Pons (tissue), 1 donor: ENCODE data around the gene CDC5L.
"Not testable (repeated sequence)": the region's sequence is repeated elsewhere in the genome, so short reads cannot be mapped to it uniquely, and the experiment has no call there.

Experiments used
- DNase-seq: peaks from one replicate; pipeline ENCODE4 v3.0.0-alpha.2; 2016; ENCODE audit warnings: low spot score

Gene CDC5L

DNA sequence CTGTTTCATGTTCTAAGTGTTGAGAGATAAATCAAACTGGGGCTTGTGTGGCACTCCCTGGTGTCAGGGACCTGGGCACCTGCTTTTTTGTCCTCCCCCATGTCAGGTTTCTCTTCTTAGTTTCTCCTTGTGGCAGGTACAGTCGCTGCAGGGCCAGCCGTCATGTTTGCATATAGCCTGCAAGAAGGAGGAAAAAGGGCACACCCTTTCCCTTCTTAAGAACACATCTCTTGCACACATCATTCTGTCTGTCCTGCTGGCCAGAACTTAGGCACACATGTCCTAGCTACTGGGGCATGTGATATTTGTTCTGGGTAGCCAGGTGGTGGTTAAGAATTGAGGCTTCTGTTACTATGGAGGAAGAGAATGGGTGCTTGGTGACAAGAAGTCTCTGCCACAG is 27.9 kb downstream of the CDC5L start:
- DNase-seq = no peak

DNA sequence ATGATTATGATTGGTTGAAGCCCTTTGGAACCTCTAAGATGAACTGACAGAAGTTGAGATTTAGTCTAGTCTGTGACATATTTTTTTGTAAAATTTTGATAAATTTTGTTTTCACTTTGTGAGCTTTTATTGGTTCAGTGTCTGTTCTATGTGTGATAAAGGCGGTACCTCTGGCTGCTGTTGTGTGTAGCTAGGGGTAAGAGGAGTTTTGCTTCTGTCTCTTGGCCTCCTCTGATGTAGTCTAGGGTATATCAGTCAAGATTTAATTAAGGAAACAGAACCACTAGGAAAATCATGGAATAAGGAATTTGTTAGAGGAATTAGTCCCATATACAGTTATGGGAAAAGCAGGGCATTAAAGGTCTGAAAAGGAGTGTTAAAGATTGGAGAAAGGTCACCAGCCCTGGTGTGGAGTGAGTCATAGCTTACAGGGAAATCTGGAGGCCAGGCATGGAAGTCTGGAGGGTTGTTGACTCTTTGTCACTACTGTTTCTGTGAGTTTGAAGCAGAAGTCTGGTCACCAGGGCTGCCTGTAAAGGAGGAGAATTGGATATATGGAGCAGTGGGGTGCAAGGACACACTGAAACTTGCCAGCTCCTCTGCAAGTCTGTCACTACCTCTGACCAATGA is 28.5 kb downstream of the CDC5L start:
- no peak for DNase-seq

DNA sequence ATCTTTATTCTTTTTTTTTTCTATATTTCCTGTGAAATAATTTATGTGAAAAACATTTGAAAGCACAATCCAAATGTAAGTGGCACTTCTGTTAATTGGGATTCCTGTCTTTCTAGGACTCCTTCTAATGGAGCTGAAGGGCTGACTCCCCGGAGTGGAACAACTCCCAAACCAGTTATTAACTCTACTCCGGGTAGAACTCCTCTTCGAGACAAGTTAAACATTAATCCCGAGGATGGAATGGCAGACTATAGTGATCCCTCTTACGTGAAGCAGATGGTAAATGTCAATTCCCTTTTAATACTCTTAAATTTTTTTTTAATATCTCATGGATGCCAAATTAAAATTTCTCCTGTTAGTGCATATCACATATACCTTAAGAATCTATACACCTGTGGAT is 35.0 kb downstream of the CDC5L start:
- DNase-seq = no peak

DNA sequence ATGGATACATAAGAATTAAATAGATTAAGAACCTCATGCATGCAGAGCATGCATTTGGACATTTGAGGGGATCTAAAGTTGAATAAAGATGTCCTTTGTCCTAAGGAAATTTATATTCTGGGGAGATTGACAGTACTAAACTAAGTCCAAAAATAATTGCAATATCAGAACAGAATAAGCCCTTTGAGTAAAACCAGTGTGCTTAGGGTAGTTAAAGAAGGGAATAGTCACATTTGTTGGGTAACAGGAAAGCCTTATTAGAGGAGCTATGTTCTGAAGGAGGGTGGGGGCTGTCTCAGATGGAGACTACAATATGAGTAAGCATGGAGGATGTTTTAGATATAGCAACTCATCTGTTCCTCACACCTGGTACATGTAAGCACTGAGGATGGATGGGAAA is 35.8 kb downstream of the CDC5L start:
- peak; percentile 40 for DNase-seq

DNA sequence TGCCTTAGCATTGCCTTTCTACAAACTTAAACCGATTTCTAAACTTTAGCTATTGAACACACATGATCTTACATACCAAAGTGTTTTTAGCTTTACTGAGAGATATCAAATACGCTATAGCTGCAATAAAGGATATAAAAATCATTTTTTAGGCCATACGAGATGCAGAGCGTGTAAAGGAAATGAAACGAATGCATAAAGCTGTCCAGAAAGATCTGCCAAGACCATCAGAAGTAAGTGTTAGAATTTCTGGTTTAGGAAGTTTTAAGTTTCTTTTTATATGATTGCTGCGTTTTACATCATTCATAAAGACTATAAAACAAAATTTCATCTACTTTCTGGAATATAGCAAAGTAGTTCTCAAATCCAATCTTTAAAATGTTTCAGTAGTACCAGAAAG is 38.4 kb downstream of the CDC5L start:
- no peak for DNase-seq

DNA sequence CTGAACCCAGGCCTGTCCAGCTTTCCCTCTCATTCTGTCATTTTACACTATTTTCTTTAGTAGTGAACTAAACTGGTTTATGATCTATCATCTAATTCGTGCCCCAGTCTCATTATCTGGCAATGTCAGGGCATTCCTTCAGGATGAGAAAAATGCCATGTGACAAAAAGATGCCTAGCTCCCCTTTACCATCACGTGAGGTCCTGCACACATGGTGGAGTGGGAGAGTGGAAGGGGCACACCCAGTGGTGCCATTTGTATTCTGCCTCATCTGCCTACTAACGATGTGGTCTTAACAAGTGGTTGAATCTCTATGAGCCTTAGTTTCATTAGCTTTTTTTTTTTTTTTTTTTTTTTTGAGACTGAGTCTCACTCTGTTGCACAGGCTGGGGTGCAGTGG is 41.2 kb downstream of the CDC5L start:
- DNase-seq = no peak

DNA sequence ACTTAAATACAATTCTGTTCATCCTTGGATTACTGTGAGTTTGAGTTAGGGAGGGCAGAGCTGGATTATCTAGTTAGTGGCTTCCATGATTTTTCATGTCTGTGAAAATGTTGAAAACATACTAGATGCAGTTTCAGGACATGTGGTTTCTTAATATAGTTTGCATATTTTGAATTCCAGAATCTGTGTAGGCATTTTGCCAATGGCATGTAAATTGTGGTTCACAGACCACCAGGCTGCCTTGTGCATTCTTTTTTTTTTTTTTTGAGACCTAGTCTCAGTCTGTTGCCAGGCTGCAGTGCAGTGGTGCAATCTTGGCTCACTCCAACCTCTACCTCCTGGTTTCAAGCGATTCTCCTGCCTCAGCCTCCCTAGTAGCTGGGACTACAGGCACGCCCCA is 42.8 kb downstream of the CDC5L start:
- DNase-seq = no peak

DNA sequence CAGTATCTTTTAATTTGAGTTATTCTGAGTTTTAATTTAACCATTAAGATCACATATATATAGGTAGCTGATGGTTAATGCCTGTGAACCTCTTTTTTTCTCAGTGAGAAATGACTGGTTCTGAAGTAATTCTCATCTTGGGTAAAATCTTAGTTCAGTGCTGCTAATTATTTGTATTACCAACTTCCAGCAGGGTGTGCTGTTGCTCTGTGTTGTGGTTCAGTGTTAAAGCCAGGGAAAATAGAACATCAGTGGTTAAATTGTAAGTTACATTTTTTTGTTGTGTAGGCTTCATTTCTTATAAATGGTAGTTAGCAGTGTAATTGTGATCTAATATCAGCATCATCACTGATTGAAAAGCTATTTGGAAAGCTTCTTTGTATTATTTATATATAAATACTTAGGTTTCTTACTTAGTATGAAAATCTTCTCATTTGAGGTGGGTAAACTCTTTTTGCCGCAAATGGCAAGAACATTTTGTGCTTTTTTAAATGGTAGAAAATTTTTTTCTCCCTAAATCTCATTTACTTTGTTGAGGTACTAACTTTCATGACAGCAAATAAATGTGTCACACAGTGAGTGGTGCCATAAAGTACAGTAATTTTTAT is 43.7 kb downstream of the CDC5L start:
- peak; percentile 78 for DNase-seq

DNA sequence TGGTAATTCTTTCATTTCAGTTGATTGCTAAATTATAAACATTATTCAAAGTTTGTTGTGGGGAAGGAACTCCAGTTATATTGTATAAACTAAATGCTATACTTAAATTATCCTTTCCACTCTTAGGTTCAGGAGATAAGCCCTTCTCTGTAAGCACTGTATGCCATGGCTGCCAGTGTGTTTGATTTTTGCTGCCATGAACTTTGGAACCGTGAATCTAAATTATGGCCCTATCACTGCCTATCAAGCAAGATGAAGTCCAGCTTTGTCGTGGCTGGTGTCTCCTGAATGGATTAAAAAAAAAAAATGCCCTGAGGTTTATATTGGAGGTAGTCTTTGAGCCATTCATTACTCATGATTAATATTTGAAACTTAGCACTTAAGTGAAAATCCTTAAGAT is 44.7 kb downstream of the CDC5L start:
- no peak for DNase-seq

DNA sequence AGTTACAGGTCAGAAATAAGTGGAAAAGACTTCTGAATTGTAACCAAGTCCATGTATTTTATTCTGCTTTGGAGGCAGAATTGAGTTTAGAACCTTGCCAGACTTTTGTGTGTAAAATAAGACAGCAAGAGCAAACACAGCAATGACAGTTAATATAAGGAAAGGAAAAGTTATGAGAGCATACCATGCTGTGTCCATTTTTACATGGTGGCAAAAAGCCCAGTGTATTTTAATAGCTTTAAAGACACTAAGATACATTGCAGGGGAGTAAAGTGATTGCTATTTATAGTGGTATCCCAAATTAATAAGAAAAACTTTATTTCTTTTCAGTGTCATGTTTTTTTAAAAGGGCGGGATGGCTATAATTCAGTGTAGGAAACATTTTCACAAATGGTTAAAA is 45.2 kb downstream of the CDC5L start:
- no peak for DNase-seq

DNA sequence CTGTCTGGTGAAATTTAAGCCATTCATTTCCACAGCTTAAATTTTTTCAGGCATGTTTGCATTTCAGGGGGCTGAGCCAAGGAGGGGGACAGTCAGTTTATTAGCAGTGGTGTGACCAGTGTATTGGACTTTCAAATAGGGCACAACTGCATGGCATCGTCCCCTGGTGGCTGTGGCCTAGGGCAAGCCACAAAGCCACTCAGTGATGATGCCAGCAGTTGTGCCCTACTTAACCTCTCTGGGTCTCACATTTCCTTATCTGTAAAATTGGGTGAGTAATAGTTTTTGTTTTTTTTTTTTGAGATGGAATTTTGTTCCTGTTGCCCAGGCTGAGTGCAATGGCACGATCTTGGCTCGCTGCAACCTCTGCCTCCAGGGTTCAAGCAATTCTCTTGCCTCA is 48.0 kb downstream of the CDC5L start:
- no peak for DNase-seq

DNA sequence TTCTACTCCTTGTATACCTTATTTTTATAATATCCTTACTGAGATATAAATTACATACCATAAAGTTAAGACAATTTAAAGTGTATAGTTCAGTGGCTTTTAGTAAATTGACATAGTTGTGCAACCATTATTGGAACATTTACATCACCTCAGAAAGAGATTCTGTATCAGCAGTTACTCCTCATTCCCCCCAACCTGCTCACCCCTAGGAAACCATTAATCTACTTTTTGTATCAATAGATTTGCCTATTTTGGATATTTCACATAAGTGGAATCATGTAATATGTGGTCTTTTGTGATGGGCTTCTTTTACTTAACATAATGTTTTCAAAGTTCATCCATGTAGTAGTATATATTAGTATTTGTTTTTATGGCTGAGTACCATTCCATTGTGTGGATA is 51.3 kb downstream of the CDC5L start:
- DNase-seq = no peak

DNA sequence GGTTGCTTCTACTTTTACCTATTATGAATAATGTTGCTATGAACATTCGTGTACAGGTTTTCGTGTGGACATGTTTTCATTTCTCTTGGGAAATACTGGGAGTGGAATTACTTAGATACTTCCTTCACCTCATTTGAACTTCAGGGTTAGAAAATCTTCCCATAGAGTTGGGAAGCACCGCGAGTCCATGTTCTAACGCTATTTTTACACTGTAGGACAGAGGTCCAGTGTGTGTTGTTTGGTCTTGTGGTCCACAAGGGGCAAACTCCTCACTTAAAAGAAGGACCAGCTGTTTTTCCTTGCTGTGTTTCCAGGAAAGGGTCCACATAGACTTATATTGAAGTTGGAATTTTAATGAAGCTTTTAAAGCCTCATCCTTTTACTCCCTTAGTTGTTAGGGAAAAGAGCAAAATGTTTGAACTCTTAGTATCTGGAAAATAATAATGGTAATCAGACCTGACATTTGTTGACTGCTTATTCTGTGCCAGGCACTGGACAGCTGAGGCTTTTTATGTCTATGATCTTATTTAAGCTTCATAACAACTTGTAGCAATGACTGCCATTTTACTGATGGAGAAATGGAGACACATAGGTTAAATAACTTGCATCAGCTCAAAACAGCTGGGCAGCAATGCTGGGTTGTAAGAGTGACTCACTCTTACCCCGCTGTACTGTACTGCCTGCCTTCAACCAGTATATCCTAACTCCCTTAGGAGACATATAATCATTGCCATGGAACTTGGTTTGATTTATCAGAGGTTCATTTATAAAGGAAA is 52.0 kb downstream of the CDC5L start:
- no peak for DNase-seq

DNA sequence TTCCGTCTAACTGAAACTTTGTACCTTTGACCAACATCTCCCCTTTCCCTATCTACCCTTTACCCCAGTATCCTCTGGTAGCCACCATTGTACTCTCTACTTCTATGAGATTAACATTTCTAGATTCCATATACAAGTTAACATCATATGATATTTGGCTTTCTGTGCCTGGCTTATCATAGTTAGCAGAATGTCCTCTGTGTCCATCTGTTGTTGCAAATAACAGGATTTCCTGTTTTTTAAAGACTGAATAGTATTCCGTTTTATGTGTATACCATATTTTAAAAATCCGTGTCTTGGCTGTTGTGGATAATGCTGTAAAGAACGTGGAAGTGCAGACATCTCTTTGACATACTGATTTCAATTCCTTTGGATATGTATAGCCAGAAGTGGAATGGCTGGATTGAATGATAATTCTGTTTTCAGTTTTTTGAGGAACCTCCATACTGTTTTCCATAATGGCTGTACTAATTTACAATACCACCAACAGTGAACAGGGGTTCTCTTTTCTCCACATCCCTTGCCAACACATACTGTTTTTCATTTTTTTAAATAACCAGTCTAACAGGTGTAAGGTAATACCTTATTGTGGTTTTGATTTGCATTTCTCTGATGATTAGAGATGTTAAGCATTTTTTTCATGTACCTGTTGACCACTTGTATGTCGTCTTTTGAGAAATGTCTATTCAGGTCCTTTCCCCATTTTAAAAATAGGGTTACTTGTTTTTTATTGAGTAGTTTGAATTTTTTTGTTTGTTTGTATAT is 53.8 kb downstream of the CDC5L start:
- DNase-seq = no peak

DNA sequence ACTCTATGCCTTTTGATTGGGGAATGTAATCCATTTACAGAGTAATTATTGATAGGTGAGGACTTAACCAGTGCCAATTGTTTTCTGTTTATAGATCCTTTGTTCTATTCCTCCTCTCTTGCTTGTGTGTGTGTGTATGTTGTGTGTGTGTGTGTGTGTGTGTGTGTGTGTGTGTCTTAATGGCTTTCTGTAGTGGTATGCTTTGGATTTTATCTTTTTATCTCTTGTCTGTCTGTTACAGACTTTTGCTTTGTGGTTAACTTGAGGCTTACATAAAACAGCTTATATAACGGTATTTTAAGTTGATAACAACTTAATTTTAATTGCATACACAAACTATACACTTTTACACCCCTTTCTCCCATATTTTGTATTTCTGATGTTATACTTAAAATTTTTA is 54.7 kb downstream of the CDC5L start:
- no peak for DNase-seq

DNA sequence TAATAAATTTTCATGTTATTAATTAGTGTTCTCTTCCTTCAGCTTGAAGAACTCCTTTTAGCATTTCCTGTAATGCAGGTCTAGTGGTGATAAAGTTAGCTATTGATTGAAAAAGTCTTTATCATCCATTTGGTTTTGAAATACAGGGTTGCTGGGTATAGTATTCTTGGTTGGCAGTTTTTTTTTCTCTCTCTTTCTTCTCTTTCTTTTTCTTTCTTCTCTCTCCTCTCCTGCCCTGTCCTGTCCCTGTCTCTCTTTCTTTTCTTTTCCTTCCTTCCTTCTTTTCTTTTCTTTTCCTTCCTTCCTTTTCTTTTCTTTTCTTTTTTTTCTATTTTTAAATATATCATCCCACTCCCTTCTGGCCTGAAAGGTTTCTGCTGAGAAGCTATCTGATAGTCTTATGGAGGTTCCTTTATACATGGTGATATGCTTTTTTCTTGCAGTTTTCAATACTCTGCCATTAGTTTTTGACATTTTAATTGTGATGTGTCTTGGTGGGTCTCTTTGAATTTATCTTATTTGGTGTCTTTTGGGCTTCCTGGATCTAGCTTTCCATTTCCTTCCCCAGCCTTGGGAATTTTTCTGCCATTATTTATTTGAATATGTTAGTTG is 55.4 kb downstream of the CDC5L start:
- no peak for DNase-seq

DNA sequence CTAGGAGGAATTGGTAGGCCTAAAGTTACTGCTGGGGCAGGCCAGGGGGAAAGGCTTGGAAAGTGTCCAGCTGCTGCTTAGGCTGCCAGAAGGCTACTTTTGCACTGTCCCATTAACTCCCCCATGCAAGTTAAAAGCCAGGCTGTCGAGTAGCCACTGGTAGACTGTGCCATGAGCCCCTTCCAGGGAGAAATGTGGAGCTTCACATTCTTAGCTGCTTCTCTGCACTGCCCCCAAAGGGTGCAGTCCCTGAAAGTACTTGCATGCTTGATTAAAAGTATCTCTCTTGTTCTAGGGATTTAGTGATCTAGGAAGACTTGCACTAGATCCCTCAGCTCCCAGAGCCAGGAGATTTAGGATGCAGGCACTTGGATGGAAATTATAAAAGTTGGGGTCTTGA is 57.3 kb downstream of the CDC5L start:
- no peak for DNase-seq

DNA sequence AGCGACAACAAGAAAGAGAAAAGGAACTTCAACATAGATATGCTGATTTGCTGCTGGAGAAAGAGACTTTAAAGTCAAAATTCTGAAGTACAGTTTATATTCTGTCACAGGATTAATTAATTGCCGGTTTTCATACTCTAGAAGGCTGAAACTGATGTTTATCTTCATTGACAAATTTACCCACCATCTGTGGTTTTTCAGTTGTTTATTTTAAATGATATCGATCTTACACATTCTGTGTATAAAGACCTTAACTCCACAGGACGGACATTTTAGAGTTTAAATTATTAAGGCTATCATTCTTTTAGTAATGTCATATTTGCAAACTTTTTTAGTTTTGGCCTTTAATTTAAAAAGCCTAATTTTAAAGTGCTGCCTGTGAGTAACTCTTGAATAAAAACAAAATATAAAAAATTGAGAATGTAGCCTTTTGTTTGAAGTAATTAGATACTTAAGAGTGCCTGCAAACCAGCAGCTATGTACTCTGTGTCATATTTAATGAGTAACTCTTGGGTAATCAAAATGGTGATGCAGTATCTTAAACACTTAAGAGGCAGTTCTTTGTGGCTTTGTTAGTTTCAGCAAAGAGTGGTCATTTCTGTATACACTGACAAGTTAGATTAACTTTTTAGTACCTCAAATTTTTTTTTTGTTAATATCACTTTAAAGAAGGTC is 59.3 kb downstream of the CDC5L start:
- DNase-seq = no peak

DNA sequence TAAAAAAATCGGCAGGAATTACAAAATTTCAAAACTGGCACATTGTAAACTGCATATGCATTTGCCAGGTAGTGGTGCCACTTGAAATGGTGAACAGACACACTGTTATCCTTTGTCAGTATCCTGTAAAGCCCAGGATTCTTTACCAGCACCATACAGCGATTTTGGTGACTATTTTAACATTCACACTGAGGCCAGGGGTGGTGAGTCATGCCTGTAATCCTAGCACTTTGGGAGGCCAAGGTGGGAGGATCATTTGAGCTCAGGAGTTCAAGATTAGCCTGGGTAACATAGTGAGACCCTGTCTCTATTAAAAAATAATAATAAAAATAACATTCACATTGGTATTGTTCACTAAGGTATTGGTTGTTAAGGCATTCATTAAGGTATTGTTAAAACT is 61.7 kb downstream of the CDC5L start:
- not testable (repeated sequence) for DNase-seq

DNA sequence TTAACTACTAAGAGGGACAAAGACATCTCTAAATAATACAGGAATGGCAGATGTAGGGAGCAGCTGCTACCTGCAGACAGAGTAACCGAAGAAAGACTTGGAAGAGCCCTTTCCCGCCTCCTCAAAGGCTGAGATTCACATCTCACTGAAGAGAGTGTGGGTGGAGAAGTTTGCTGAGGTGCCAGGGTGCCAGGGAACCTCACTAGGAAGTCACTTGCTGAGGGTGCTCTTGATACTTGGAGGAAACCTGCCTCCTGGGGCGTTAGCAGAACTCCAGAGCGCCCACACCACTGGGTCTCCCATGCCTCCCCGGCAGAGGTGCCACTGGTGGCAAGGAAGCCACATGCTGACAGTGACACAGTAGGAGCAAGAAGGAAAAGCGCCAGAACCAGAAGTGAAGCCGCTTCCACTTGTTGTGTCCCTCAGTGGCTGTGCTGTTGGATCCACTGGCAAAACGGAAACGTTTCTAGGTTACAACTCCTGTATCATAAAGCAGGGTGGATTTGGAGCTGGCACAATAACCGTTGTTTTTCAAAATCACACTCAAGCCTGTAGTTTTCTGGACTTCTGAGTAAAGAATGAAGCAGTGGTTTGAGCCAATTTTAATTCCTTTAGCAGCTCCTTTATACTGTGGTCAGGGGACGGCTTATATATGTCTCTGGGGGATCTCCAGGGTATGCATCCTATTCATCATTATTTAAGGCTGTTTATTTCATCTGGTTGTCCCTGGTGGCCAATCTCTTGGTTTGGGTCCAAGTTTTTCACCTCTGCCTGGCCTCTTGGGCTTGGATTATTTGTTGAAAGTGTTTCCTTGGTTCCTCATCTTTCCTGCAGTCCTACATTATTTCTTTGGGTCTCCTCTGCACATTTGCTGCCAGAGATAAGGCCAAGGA is 64.5 kb downstream of the CDC5L start:
- DNase-seq = no peak

DNA sequence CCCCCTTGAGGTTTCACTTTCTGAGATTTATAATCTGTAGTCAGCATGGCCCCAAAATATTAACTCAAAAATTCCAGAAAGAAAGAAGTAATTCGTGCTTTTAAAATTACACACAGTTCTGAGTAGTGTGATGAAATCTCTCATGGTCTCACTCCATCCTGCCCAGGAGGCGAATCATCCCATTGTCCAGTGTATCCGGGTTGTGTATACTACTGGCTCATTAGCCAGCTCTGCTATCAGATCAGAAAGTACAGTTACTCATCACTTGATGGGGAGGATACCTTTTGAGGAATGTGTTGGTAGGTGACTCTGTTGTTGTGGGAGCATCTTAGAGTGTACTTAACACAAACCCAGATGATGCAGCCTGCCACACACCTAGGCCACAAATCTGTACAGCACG is 65.2 kb downstream of the CDC5L start:
- DNase-seq = no peak
